ENCODE results near the gene LMNTD2.

- no peak for TF ChIP-seq EZH2 (IDR thresholded peaks at IDR 0.05; ENCODE audit: insufficient read depth, poor library complexity, severe bottlenecking)
- TF ChIP-seq EZH2phosphoT487 (IDR thresholded peaks at IDR 0.05; ENCODE audit: insufficient read depth, low read depth) = no peak
These were observed 11.6 kb downstream of the LMNTD2 start for GRCh38 chr11:548700-549603.

All from GM23248 (cell line).